ENCODE results near the gene GABRD. TPM values are rescaled to one million over a fixed set of nuclear protein-coding genes. Genes with fewer than 3 reads are reported as not detected.
A peak's percentile ranks its signal among the peaks of the same experiment; 100 is the strongest.

GABRD gene, protein sequence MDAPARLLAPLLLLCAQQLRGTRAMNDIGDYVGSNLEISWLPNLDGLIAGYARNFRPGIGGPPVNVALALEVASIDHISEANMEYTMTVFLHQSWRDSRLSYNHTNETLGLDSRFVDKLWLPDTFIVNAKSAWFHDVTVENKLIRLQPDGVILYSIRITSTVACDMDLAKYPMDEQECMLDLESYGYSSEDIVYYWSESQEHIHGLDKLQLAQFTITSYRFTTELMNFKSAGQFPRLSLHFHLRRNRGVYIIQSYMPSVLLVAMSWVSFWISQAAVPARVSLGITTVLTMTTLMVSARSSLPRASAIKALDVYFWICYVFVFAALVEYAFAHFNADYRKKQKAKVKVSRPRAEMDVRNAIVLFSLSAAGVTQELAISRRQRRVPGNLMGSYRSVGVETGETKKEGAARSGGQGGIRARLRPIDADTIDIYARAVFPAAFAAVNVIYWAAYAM
- total RNA-seq (1 to 10 TPM in 1 of 2 donors, under 1 TPM in 1; 0.74 to 6.8 TPM), polyA plus RNA-seq (1 to 10 TPM in 1 of 2 donors, under 1 TPM in 1; 0.41 to 2.9 TPM)
- long read RNA-seq, donor 1, partial matches to known transcripts, result 0 of 2 reads
- long read RNA-seq, donor 1, other reads (novel, unspliced or antisense), result 0 of 2 reads
- long read RNA-seq, donor 2, partial matches to known transcripts, result 0 of 1 reads
- long read RNA-seq, donor 2, other reads (novel, unspliced or antisense), result 0 of 1 reads
- long read RNA-seq, donor 3, partial matches to known transcripts, result 0 of 1 reads
- long read RNA-seq, donor 3, other reads (novel, unspliced or antisense), result 0 of 1 reads
- long read RNA-seq, donor 4, partial matches to known transcripts, result 0 of 1 reads
- long read RNA-seq, donor 4, other reads (novel, unspliced or antisense), result 0 of 1 reads
- long read RNA-seq, donor 5, partial matches to known transcripts, result 0 of 4 reads
- long read RNA-seq, donor 5, other reads (novel, unspliced or antisense), result 0 of 4 reads

DNA sequence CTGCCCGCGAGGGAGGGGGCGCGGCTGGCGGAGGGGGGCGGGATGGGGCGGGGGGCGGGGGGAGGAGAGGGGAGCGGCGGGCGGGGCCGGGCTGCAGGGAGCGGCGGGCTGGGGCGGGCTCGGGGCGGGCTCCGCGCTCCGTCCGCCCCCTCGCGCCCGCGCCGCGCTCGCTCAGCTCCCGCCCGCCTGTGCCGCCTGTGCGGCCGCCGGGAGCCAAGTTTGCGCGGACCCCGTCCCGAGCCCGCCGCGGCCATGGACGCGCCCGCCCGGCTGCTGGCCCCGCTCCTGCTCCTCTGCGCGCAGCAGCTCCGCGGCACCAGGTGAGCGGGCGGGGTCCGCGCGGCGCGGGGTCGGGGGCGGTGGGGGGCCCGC lies at the start of gene GABRD:
GABRD (plus strand) TSS at position 174 of the 372 bp plus-strand sequence; CDS start at position 253, 79 bp downstream.
- DNase-seq, result peak; percentile 53 to 77 (median 53)

DNA sequence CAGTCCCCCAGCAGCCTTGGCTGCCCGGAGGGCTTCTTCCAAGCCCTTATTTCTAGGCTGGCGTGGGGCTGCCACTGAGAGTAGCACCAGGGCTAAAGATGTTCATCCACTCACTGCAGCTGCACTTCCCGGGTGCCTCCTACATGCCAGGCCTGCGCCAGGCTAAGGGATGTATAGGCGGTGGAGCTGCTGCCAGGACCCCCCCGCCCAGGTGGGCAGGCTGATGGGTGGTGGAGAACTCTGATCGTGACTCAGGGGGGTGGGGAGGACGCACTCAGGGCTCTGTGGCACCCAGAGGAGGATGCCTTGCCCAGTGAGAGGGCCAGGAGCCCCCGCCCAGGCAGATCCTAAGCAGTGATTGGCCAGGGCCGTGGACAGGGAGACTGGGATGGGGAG lies 49.6 kb upstream of the GABRD start:
- Histone ChIP-seq H3K9ac (ENCODE audit: insufficient read depth in 1 of 2, low read length in 2 of 2) (no peak overlapping the region), H3K27ac (ENCODE audit: low read depth in 1 of 2, low read length in 1 of 2) (no peak overlapping the region), H3K36me3 (ENCODE audit: control insufficient read depth in 4 of 4, insufficient read depth in 4 of 4, low read length in 4 of 4) (no peaks in the 10 kb centered on the region), H3K27me3 (ENCODE audit: control insufficient read depth in 3 of 3, insufficient read depth in 3 of 3, low read length in 2 of 3) (peaks cover 0 to 7% (median 0%) of the 10 kb centered on the region in 3 donors), H3K4me1 (ENCODE audit: control insufficient read depth in 5 of 5, insufficient read depth in 5 of 5, low read length in 5 of 5) (peaks cover 0 to 7% (median 0%) of the 10 kb centered on the region in 5 donors), H3K9me3 (ENCODE audit: control insufficient read depth in 4 of 4, insufficient read depth in 3 of 4, low read length in 3 of 4) (no peaks in the 10 kb centered on the region), H3K4me3 (no peak overlapping the region)
- ATAC-seq (ENCODE audit: insufficient read depth, low FRiP score), result no peak
- DNase-seq, result no peak
- TF ChIP-seq, protein P1, sequence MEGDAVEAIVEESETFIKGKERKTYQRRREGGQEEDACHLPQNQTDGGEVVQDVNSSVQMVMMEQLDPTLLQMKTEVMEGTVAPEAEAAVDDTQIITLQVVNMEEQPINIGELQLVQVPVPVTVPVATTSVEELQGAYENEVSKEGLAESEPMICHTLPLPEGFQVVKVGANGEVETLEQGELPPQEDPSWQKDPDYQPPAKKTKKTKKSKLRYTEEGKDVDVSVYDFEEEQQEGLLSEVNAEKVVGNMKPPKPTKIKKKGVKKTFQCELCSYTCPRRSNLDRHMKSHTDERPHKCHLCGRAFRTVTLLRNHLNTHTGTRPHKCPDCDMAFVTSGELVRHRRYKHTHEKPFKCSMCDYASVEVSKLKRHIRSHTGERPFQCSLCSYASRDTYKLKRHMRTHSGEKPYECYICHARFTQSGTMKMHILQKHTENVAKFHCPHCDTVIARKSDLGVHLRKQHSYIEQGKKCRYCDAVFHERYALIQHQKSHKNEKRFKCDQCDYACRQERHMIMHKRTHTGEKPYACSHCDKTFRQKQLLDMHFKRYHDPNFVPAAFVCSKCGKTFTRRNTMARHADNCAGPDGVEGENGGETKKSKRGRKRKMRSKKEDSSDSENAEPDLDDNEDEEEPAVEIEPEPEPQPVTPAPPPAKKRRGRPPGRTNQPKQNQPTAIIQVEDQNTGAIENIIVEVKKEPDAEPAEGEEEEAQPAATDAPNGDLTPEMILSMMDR (IDR thresholded peaks at IDR 0.05; ENCODE audit: control extremely low read depth, extremely low read depth), result no peak
- 72 to 75% methylated on average over 10 of the region's 10 CpGs for WGBS, 2 donors

More for the DNA sequence above, at the start of gene GABRD:
- peaks cover 0 to 5% (median 0%) of the 10 kb centered on the region in 4 donors for H3K9me3 ChIP-seq (ENCODE audit: control insufficient read depth in 4 of 4, insufficient read depth in 3 of 4, low read length in 3 of 4)
- TF ChIP-seq, protein P1 (IDR thresholded peaks at IDR 0.05; ENCODE audit: control extremely low read depth, extremely low read depth), result no peak
- H3K4me1 ChIP-seq (ENCODE audit: control insufficient read depth in 5 of 5, insufficient read depth in 5 of 5, low read length in 5 of 5), result peaks cover 0 to 18% (median 0%) of the 10 kb centered on the region in 5 donors
- H3K9ac ChIP-seq (ENCODE audit: insufficient read depth in 1 of 2, low read length in 2 of 2), result no peak within 1 kb of the TSS
- H3K4me3 ChIP-seq, result no peak within 1 kb of the TSS
- ATAC-seq (ENCODE audit: insufficient read depth, low FRiP score), result no peak
- H3K36me3 ChIP-seq (ENCODE audit: control insufficient read depth in 4 of 4, insufficient read depth in 4 of 4, low read length in 4 of 4), result no peaks in the 10 kb centered on the region
- peaks cover 3 to 45% (median 12%) of the 10 kb centered on the region in 3 donors for H3K27me3 ChIP-seq (ENCODE audit: control insufficient read depth in 3 of 3, insufficient read depth in 3 of 3, low read length in 2 of 3)
- no peak within 1 kb of the TSS for H3K27ac ChIP-seq (ENCODE audit: low read depth in 1 of 2, low read length in 1 of 2)
- WGBS, 2 donors, result 0 to 1% methylated on average over 15 to 59 of the region's 60 CpGs

GRCh38 chr1:1969953-1970716 lies 49.0 kb upstream of the GABRD start:
- TF ChIP-seq, protein P1 (IDR thresholded peaks at IDR 0.05; ENCODE audit: control extremely low read depth, extremely low read depth), result no peak
- WGBS, 2 donors, result 76 to 79% methylated on average over 26 to 29 of the region's 29 CpGs
- no peak overlapping the region for H3K9ac ChIP-seq (ENCODE audit: insufficient read depth in 1 of 2, low read length in 2 of 2)
- no peak overlapping the region for H3K4me3 ChIP-seq
- no peak for DNase-seq
- H3K36me3 ChIP-seq (ENCODE audit: control insufficient read depth in 4 of 4, insufficient read depth in 4 of 4, low read length in 4 of 4), result no peaks in the 10 kb centered on the region
- H3K4me1 ChIP-seq (ENCODE audit: control insufficient read depth in 5 of 5, insufficient read depth in 5 of 5, low read length in 5 of 5), result peaks cover 0 to 7% (median 0%) of the 10 kb centered on the region in 5 donors
- ATAC-seq (ENCODE audit: insufficient read depth, low FRiP score), result no peak
- no peaks in the 10 kb centered on the region for H3K9me3 ChIP-seq (ENCODE audit: control insufficient read depth in 4 of 4, insufficient read depth in 3 of 4, low read length in 3 of 4)
- no peak overlapping the region for H3K27ac ChIP-seq (ENCODE audit: low read depth in 1 of 2, low read length in 1 of 2)
- peaks cover 0 to 7% (median 0%) of the 10 kb centered on the region in 3 donors for H3K27me3 ChIP-seq (ENCODE audit: control insufficient read depth in 3 of 3, insufficient read depth in 3 of 3, low read length in 2 of 3)

Data from lung (tissue), 16 donors.